ENCODE data around the gene DOCK9.

Gene DOCK9

GRCh38 chr13:98986226-98986846, 8.5 kb upstream of the DOCK9 start:
- H3K4me3 ChIP-seq (ENCODE audit: low read depth, low read length): no peak overlapping the region
- no peak for DNase-seq (ENCODE audit: low read depth)
- TF ChIP-seq CTCF (IDR thresholded peaks at IDR 0.05; ENCODE audit: low read depth, low read length, missing control alignments): no peak

- DNase-seq (ENCODE audit: low read depth): no peak
- TF ChIP-seq CTCF (IDR thresholded peaks at IDR 0.05; ENCODE audit: low read depth, low read length, missing control alignments): no peak
- H3K4me3 ChIP-seq (ENCODE audit: low read depth, low read length): no peak overlapping the region
Measured at GRCh38 chr13:98985591-98985990, 7.7 kb upstream of the DOCK9 start.

- DNase-seq (ENCODE audit: low read depth): no peak
- H3K4me3 ChIP-seq (ENCODE audit: low read depth, low read length): no peak overlapping the region
- no peak for TF ChIP-seq CTCF (IDR thresholded peaks at IDR 0.05; ENCODE audit: low read depth, low read length, missing control alignments)
Measured at GRCh38 chr13:98984983-98985382, 7.1 kb upstream of the DOCK9 start.

GRCh38 chr13:98984118-98984517, 6.3 kb upstream of the DOCK9 start:
- no peak for TF ChIP-seq CTCF (IDR thresholded peaks at IDR 0.05; ENCODE audit: low read depth, low read length, missing control alignments)
- H3K4me3 ChIP-seq (ENCODE audit: low read depth, low read length): no peak overlapping the region
- no peak for DNase-seq (ENCODE audit: low read depth)

GRCh38 chr13:98983182-98983581, 5.3 kb upstream of the DOCK9 start:
- DNase-seq (ENCODE audit: low read depth): no peak
- TF ChIP-seq CTCF (IDR thresholded peaks at IDR 0.05; ENCODE audit: low read depth, low read length, missing control alignments): no peak
- no peak overlapping the region for H3K4me3 ChIP-seq (ENCODE audit: low read depth, low read length)

GRCh38 chr13:98981369-98982080, 3.7 kb upstream of the DOCK9 start:
- no peak for DNase-seq (ENCODE audit: low read depth)
- TF ChIP-seq CTCF (IDR thresholded peaks at IDR 0.05; ENCODE audit: low read depth, low read length, missing control alignments): no peak
- no peak overlapping the region for H3K4me3 ChIP-seq (ENCODE audit: low read depth, low read length)
